GM21447 (cell line): ENCODE data around the gene MSH2.
"Not testable (repeated sequence)": the region's sequence is repeated elsewhere in the genome, so short reads cannot be mapped to it uniquely, and the experiment has no call there.

Source experiments
- ATAC-seq: cut with Tn5 transposase; IDR thresholded peaks from one replicate; pipeline ENCODE4 v1.9.1; 2021; ENCODE audit not compliant: unreplicated experiment

The MSH2 gene

DNA sequence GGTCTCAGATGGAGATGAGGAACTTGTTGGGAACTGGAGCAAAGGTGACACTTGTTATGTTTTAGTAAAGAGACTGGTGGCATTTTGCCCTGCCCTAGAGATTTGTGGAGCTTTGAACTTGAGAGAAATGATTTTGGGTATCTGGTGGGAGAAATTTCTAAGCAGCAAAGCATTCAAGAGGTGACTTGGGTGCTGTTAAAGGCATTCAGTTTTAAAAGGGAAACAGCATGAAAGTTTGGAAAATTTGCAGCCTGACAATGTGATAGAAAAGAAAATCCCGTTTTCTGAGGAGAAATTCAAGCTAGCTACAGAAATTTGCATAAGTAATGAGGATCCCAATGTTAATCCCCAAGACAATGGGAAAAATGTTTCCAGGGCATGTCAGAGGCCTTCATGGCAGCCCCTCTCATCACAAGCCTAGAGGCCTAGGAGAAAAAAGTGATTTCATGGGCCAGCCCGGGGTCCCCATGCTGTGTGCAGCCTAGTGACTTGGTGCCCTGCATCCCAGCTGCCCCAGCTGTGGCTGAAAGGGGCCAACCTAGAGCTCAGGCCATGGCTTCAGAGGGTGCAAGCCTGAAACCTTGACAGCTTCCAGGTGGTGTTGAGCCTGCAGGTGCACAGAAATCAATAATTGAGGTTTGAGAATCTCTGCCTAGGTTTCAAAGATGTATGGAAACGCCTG, 3.8 kb downstream of the MSH2 start:
- not testable (repeated sequence) for ATAC-seq

DNA sequence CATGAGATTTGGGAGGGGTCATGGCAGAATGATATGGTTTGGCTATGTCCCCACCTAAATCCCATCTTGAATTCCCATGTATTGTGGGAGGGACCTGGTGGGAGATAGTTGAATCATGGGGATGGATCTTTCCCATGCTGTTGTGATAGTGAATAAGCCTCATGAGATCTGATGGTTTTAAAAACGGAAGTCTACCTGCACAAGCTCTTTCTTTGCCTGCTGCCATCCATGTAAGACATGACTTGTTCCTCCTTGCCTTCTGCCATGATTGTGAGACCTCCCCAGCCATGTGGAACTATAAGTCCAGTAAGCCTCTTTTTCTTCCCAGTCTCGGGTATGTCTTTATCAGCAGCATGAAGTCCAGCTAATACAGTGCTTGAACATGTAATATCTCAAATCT, 5.0 kb downstream of the MSH2 start:
- ATAC-seq, result not testable (repeated sequence)

DNA sequence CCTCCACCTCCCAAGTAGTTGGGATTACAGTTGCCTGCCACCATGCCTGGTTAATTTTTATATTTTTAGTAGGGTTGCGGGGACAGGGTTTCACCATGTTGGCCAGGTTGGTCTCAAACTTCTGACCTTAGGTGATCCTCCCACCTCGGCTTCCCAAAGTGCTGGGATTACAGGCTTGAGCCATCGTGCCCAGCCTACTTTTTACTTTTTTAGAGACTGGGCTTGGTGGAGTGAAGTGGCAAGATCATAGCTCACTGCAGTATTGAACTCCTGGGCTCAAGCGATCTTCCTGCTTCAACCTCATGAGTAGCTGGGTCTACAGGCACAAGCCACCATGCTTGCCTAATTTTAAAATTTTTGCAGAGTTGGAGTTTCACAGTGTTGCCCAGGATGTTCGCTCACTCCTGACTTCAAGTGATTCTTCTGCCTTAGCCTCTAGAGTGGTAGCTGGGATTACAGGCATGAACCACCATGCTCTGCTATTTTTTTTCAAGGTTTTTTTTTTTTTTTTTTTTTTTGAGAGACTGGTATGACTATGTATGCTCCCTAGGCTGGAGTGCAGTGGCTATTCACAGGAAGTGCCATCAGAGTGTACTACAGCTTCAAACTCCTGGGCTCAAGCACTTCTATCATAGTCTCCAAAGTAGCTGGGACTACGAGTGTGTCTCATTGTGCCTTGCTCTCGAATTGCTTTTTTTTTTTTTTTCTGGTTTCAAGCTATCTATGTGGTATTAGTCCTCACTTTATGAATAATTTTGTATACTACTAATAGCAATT, 11.9 kb downstream of the MSH2 start:
- no peak for ATAC-seq

DNA sequence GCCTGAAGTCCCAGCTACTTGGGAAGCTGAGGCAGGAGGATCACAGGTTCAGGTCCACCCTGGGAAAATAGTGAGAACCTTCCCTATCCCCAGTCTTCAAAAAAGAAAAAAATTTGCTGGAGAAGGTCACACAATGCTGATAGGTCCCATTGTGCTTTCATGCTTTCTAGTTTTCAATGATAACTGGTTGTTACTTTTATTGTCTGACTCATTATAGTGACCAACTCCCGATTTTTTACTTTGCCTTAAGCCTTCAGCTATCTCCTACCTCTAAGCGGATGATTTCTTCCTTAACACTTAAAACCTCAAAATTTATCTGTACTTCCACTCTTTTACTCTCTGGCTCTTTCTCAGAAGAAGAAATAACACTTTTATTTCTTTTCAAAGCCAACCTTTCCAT, 17.3 kb downstream of the MSH2 start:
- no peak for ATAC-seq

DNA sequence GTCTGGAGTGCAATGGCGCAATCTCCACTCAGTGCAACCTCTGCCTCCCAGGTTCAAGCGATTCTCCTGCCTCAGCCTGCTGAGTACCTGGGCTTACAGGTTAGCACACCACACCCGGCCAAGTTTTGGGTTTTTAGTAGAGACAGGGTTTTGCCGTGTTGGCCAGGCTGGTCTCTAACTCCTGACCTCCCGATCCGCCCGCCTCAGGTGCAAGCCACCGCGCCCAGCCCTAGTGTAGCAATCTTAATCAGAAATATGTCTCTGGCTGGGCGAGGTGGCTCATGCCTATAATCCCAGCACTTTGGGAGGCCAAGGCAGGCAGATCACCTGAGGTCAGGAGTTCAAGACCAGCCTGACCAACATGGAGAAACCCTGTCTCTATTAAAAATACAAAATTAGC, 17.7 kb downstream of the MSH2 start:
- ATAC-seq, result not testable (repeated sequence)

DNA sequence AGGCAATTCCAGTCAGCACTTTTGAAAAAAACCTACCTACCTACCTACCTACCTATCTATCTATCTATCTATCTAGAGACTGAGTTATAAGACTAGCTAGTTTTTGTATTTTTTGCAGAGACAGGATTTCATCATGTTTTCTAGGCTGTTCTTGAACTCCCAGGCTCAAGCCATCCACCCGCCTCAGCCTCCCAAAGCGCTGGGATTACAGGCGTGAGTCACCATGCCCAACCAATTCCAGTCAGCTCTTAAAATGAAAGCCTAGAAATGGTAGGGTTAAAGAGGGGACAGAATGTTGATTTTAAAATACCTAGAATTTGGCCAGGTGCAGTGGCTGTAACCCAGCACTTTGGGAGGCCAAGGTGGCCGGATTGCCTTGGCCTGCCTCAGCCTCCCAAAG, 19.1 kb downstream of the MSH2 start:
- ATAC-seq, result no peak

DNA sequence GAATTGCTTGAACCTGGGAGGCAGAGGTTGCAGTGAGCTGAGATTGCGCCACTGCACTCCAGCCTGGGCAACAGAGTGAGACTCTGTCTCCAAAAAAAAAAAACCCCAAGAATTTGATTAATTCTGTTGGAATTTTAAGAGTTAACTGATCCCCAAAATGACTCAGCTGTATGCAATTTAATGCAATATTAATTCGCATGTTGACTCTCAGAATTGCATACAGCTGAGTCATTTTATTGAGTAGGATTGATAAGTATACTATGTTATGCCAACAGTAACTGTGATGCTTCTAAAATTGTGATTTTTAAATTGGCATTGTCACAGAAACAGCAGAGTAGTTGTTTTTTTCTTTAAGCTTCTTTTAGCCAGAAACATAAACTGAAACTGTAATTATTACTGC, 19.6 kb downstream of the MSH2 start:
- no peak for ATAC-seq

DNA sequence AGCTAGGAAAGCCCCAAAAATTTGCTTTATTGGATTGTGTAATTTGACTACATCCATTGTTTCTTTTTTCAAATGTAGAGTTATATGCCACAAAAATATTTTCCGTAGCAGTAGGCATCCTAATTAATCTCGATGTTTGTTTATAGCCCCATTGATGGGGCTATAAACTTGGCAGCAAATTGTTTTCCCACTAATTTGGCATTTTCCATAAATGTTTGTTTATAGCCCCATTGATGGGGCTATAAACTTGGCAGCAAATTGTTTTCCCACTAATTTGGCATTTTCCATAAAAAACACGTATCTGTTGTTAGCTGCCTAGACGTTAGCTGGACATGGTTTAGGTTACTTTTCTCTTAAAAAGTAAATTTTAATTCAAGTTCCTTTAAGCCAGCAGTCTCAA, 23.8 kb downstream of the MSH2 start:
- ATAC-seq, result no peak

DNA sequence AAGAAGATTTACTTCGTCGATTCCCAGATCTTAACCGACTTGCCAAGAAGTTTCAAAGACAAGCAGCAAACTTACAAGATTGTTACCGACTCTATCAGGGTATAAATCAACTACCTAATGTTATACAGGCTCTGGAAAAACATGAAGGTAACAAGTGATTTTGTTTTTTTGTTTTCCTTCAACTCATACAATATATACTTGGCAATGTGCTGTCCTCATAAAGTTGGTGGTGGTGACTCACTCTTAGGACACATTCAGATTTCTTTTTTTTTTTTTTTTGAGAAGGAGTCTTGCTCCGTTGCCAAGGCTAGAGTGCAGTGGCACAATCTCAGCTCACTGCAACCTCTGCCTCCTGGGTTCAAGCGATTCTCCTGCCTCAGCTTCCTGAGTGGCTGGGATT, 26.8 kb downstream of the MSH2 start:
- ATAC-seq, result no peak

DNA sequence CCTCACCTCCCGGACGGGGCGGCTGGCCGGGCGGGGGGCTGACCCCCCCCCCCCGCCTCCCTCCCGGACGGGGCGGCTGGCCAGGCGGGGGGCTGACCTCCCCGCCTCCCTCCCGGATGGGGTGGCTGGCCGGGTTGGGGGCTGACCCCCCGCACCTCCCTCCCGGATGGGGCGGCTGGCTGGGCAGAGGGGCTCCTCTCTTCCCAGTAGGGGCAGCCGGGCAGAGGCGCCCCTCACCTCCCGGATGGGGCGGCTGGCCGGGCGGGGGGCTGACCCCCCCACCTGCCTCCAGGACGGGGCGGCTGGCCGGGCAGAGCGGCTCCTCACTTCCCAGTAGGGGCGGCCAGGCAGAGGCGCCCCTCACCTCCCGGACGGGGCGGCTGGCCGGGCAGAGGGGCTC, 30.1 kb downstream of the MSH2 start:
- not testable (repeated sequence) for ATAC-seq

DNA sequence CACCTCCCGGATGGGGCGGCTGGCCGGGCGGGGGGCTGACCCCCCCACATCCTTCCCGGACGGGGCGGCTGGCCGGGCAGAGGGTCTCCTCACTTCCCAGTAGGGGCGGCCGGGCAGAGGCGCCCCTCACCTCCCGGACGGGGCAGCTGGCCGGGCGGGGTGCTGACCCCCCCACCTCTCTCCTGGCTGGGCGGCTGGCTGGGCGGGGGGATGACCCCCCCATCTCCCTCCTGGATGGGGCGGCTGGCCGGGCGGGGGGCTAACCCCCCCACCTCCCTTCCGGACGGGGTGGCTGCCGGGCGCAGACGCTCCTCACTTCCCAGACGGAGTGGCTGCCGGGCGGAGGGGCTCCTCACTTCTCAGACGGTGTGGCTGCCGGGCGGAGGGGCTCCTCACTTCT, 30.5 kb downstream of the MSH2 start:
- ATAC-seq, result not testable (repeated sequence)

DNA sequence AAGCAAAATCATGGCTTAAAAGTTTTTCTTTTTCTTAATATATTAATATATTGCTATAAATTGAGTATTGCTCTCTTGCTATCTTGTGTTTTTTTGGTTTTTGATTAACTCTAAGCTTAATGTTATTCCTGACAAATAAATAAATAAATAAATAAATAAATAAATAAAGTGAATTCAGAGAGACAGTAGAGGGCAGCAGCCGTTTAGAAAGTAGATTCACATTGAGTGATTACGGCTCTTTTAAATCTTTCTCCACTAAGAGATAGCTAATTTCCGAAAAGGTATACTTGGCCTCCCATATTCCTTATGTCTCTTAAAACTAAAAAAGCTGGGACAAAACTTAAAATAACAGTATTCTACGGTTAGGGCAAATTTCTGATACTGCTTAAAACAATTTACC, 34.3 kb downstream of the MSH2 start:
- no peak for ATAC-seq

DNA sequence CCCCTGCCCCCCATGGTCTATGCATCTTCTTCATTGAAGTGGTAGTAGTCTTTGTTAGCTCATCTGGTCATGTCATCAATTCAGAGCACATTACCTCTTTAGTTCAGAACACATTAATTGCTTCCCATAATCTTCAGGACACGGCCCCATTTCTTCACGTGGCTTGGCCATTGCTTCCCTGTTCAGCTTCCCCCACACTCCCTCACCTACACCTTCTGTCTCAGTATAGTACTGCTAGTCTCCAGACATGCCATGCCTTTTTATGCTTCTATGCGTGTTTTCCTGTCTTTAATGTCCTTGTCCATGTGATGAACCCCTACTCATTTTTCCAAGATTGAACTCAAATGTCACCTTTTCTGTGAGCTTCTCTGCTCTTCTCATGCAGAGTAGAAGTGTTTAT, 35.1 kb downstream of the MSH2 start:
- ATAC-seq, result no peak

DNA sequence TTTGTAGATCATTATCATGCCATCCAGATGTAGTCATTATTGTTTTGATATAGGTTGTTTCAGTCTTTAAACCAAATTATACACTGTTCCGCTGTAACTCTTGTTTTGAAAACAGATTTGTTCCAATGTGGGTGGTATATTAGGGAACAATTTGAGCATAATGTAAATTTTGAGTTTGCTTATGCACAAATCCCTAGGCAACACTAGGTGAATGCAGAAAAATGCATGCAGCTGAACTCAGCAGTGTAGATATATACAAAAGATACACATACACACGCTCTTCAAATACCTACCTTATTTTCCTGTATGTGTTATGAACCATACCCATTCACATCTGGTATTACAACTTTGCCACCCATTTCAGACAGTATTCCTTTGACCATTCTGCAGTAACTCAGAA, 35.8 kb downstream of the MSH2 start:
- ATAC-seq, result no peak

DNA sequence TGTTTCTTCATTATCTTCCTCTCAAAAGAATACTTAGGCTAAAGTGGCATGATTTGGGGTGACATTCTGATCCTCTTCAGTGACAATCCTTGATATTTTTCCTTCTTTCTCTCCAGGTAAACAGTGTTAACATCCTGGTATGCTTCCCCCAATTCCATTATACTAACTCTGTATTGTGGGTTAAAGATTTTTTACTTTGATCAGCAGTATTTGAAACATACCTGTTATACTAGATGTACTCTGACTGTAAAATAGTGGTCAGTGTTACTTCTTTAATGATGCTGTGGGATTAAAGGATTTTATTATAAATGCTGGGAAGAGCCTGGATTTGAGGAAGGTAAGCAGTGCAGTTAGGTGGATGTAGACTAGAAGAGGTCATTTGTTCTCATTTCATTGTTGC, 48.8 kb downstream of the MSH2 start:
- no peak for ATAC-seq

DNA sequence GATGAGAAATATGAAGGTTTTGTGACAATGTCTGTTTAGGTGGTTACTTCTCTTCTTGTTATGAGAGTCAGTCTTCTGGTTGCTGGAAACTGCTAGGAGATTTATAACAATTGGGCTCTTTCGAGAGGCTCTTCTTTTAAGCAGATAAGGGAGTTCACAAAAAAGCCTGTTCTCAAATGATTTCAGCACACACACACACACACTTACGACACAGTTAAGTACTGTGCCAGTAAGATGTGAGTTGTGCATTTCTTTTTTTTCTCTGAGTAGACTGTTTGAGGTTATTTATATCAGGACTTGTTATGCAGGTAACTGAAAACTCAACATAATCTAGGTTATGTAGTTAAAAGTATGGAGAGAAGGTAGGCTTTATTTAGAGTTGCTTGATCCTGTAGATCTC, 49.8 kb downstream of the MSH2 start:
- no peak for ATAC-seq

DNA sequence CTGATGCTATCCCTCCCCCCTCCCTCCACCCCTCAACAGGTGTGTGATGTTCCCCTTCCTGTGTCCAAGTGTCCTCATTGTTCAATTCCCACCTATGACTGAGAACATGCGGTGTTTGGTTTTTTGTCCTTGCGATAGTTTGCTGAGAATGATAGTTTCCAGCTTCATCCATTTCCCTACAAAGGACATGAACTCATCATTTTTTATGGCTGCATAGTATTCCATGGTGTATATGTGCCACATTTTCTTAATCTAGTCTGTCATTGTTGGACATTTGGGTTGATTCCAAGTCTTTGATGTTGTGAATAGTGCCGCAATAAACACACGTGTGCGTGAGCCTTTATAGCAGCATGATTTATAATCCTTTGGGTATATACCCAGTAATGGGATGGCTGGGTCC, 51.9 kb downstream of the MSH2 start:
- not testable (repeated sequence) for ATAC-seq

DNA sequence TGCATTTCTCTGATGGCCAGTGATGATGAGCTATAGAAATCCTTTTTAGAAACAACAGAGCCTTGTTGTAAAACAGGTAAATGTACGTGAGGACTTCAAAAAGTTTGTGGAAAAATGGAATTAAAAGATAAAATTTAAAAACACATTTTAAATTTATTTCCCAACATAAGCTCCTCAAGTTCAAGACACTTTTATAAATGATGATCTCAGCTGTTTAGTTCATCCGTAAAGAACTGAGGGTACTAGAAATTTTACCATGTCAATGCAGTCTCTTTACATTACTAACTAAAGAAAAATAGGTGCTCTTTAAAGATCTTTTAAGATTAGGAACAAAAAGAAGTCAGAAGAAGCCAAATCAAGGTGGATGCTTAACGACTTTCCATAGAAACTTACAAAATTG, 52.5 kb downstream of the MSH2 start:
- ATAC-seq, result no peak

DNA sequence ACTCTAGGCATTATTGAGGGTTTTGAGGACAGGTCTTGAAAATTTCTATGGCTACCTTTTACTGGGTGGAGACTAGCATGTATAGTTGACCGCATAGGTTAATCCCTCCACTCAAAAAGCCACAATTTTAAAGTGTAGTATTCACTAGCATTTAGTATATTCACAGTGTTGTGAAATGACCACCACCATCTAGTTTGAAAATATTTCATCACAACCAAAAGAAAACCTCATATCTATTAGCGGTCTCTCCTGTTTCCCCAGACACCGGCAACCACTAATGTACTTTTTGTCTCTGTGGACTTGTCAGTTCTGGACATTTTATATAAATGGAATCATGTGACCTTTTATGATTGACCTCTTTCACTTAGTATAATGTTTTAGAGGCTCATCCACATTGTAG, 53.9 kb downstream of the MSH2 start:
- ATAC-seq, result no peak

DNA sequence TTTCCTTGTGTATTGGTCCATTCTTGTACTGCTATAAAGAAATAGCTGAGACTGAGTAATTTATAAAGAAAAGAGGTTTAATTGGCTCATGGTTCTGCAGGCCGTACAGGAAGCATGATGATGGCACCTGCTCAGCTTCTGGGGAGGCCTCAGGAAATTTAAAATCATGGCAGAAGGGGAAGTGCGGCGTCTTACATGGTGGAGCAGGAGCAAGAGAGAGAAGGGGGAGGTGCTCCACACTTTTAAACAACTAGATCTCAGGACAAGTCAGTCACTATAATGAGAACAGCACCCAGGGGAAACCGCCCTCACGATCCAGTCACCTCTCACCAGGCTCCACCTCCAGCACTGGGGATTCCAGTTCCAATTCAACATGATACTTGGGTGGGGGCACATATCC, 54.3 kb downstream of the MSH2 start:
- no peak for ATAC-seq

DNA sequence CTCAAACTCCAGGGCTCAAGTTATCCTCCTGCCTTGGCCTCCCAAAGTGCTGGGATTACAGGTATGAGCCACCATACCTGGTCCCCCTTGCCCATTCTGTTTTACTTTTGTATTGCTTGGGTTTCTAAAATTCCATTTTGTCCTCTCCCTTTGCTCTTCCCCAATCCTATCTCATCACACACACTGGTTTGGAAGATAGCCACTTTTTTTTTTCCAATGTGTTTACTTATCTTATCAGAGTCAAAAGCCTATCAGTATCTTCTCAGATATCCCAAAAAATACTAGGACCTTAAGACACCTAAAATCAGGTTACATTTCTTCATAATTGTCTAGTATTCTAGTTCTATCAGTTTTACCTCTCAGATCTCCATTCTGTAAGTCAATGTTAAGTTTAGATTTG, 56.1 kb downstream of the MSH2 start:
- no peak for ATAC-seq

DNA sequence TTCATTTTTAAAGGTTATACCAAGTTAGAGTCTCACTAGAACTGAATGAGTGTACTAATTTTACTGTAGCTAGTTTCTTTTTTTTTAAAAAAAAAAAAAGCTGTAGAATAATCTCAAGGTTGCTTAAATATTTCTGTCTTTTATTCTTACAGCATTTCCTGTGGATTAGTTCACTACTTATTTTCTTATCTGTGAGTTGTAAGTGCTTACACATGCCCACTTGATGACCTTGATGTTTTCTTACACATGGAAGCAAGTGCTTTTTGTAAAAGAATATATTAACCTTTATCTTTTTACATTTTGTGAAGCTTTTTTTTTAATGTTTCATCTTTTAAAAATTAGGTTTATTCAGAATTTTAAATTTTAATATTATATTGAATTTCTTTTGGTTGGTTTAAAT, 57.8 kb downstream of the MSH2 start:
- no peak for ATAC-seq
